Right cardiac atrium (tissue), 5 donors: ENCODE results near the gene RABL6. TPM values are rescaled to one million over a fixed set of nuclear protein-coding genes. Genes with fewer than 3 reads are reported as not detected.
"Not testable (repeated sequence)": the region's sequence is repeated elsewhere in the genome, so short reads cannot be mapped to it uniquely, and the experiment has no call there.

Experiments used
- ATAC-seq, 2 donors: fragments of 200-7000 bp; cut with Tn5 transposase; one replicate each; pipeline versions ENCODE4 v1.8.0 to v1.9.1; 2020; ENCODE audit warnings: moderate library complexity in 2 of 2, mild to moderate bottlenecking in 1 of 2
- DNase-seq, 3 donors: peaks; one replicate each; pipeline ENCODE4 v3.0.0-alpha.2; 2020
- H3K27ac ChIP-seq: one replicate; pipeline ENCODE4 v1.5.1; 2013; ENCODE audit warnings: mild to moderate bottlenecking, low read length, control low read depth, moderate library complexity
- H3K27me3 ChIP-seq: one replicate; pipeline ENCODE4 v1.6.1; 2013; ENCODE audit not compliant: control insufficient read depth, insufficient read depth
- H3K4me1 ChIP-seq: one replicate; pipeline ENCODE4 v1.6.1; 2013; ENCODE audit warnings: low read length; ENCODE audit not compliant: control insufficient read depth, insufficient read depth
- H3K4me3 ChIP-seq: one replicate; pipeline ENCODE4 v1.5.1; 2013; ENCODE audit warnings: low read length, control low read depth
- H3K9me3 ChIP-seq: one replicate; pipeline ENCODE4 v1.6.1; 2013; ENCODE audit warnings: low read length; ENCODE audit not compliant: control insufficient read depth
- WGBS: extraction: QIAGEN DNeasy Blood & Tissue Kit; methylation state at CpG from one replicate; pipeline ENCODE4 v1.1.7; 2013; 5-methylcytosine and 5-hydroxymethylcytosine counted together
- intact Hi-C, 4 donors: fragments of 100-400 bp; cut with DNase I; formaldehyde crosslinking; loops; one replicate each; pipeline versions ENCODE4 v1.11.0 to v1.14.0; 2022 to 2023
- polyA plus RNA-seq: library from polyadenylated mRNA; stranded (reverse); fragments of 200-250 nt; gene quantifications from one replicate; pipeline ENCODE4 v1.2.3, GENCODE V29; 2013
- total RNA-seq, 4 donors: library from RNA; stranded (reverse); fragmentation: NEBNext Ultra II Directional; extraction: Animal tissue kit (Norgen Biotek cat#: 25700); gene quantifications; one replicate each; pipeline ENCODE4 v1.2.1, GENCODE V29; 2021
- donor health status: healthy with polysubstance abuse.
- donor health status: DM: no; HTN: yes; CAD: no.
- donor health status: DM: no; HTN: no; CAD: no.
- donor health status: DM: no; HTN: yes; CAD: no; lungs with severe emphysema.
- donor health status: DM: yes; HTN: yes; CAD: no.

The RABL6 gene
- total and polyA plus RNA-seq, 5 donors = 67.3 to 87.2 (median 72.1) TPM

DNA sequence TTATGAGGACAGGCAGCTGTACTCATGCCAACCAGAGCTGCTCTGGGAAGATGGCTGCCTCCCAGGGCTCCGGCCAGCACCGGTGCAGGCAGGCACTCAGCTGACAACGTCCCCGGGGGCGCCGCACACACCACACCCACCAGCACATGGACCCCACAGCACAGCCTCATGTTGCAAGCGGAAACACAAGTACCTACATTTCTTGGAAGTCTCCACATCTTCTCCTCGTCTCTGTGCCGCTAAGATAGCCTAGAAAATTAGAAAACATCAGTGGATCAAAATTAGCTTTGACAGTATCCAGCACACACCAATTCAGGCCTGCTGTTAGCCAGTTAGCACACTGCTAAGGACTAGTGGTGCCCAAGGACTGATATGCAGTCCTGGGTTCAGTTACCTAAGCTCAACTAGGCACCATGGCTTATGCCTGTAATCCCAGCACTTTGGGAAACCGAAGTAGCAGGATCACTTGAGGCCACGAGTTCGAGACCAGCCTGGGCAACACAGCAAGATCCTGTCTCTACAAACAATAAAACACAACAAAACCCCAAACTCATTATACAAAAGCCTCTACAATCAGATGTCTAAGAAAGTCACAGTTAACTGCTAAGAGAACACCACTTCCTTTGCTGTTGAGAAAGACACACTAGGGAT, 56.0 kb downstream of the RABL6 start:
- ATAC-seq (no peak), DNase-seq (peak in 1 of 3 donors; percentile 53)
- intact Hi-C loops = no loop called here
- no peaks in the 10 kb centered on the region for H3K27me3 ChIP-seq
- H3K4me1 ChIP-seq = peaks cover 7% of the 10 kb centered on the region
- no peak overlapping the region for H3K4me3 ChIP-seq
- 89% methylated on average over 12 of the region's 12 CpGs for WGBS
- no peaks in the 10 kb centered on the region for H3K9me3 ChIP-seq
- H3K27ac ChIP-seq = no peak overlapping the region

DNA sequence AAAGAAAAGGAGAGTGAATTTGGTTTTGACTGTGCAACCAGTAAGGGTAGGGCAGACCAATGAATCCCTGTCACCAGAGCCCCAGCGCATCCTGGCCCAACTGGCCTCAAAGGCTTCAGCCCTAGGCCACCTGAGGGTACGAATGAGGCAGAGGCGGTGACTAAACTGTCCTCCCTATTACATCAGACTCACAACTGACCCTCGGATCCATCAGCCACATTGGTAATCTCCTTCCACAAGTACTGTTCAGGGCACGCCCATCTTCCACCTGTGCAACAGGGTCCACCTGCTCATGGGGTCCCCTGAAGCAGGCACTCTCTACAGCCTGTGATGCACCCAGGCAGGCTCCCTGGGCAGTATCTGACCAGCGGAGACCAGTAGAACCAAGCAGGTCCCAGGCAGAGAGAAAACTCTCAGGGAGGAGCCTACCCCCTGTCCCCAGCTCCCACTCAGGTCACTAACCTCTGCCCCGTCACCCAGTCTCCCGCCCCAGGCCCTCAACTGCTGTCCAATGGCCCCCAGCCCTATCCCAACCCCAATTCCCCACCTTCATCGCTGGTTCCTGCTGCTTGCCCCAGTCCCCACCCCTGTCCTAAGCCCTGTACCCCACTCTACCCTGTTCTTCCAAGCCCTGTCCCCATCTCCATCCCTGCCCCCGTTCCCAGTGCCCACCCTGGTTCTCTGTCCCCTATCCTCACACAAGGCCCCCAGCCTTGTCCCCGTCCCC, 57.5 kb downstream of the RABL6 start:
- H3K4me1 ChIP-seq = peaks cover 7% of the 10 kb centered on the region
- DNase-seq = no peak
- ATAC-seq = peak; percentile 1 to 2
- H3K4me3 ChIP-seq = peak overlapping the region; percentile 73
- no peaks in the 10 kb centered on the region for H3K27me3 ChIP-seq
- intact Hi-C loops = no loop called here
- no peak overlapping the region for H3K27ac ChIP-seq
- 60% methylated on average over 11 of the region's 11 CpGs for WGBS
- H3K9me3 ChIP-seq = no peaks in the 10 kb centered on the region

DNA sequence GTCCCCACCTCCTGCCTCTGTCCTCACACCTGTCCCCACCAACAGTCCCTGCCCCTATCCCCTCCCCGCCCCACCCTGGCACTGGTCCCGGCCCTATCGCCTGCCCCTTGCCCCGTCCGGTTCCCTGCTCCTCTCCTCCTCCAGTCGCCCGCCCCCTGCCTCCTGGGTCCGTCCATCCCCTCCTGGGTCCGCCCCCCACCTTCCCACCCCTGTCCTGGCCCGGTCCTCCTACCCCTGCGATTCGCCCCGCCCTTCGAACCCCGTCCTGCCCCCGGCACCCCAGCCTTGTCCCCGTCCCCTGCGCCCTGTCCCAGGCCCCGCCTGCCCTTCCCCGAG, 58.0 kb downstream of the RABL6 start:
- Histone ChIP-seq H3K27ac (peak overlapping the region; percentile 80), H3K4me3 (peak overlapping the region; percentile 73), H3K27me3 (no peaks in the 10 kb centered on the region), H3K4me1 (peaks cover 7% of the 10 kb centered on the region), H3K9me3 (no peaks in the 10 kb centered on the region)
- ATAC-seq (peak; percentile 9 to 50), DNase-seq (peak in 2 of 3 donors; percentile 50 to 81)
- intact Hi-C loops = no loop called here
- 3% methylated on average over 20 of the region's 20 CpGs for WGBS

GRCh38 chr9:136866898-136867421, 59.2 kb downstream of the RABL6 start:
- H3K4me1 ChIP-seq, H3K9me3 ChIP-seq, H3K27me3 ChIP-seq, intact Hi-C loops, H3K27ac ChIP-seq, ATAC-seq: not testable (repeated sequence)
- DNase-seq = peak in 1 of 3 donors; percentile 43
- WGBS = 84% methylated on average over 29 of the region's 29 CpGs
- peak overlapping the region; percentile 73 for H3K4me3 ChIP-seq

- 97% methylated on average over 18 of the region's 18 CpGs for whole genome bisulfite sequencing
- Histone ChIP-seq H3K27ac (no peak overlapping the region), H3K27me3 (no peaks in the 10 kb centered on the region), H3K4me1 (peaks cover 7% of the 10 kb centered on the region), H3K9me3 (no peaks in the 10 kb centered on the region), H3K4me3 (no peak overlapping the region)
- peak in 1 of 3 donors; percentile 15 for DNase-seq
- intact Hi-C loops = no loop called here
- no peak for ATAC-seq
These were observed 59.7 kb downstream of the RABL6 start for GRCh38 chr9:136867480-136867879.

- Histone ChIP-seq H3K4me1 (peaks cover 7% of the 10 kb centered on the region), H3K27me3 (no peaks in the 10 kb centered on the region), H3K27ac (no peak overlapping the region), H3K9me3 (no peaks in the 10 kb centered on the region), H3K4me3 (no peak overlapping the region)
- 98% methylated on average over 18 of the region's 18 CpGs for WGBS
- DNase-seq (peak in 1 of 3 donors; percentile 42), ATAC-seq (no peak)
- intact Hi-C loops = no loop called here
These were observed 60.2 kb downstream of the RABL6 start for GRCh38 chr9:136867917-136868316.

DNA sequence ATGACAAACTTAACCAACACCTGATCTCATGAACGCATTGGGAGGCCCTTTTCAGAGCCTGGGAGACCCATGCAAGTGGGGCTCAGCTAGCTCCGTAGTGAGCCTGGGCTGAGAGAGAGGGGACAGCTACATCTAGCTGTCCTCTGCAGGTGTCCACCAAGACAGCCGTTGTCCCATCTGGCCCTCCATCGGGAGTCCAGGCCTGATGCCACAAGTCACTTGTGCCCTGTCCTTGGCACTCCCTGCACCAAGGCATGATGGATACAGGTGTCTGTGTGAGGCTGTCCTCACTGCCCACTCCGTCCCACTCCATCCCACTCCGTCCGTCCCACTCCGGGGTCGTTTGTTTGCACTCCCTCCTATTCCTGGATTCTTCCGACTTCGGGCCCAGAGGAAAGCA, 60.9 kb downstream of the RABL6 start:
- Histone ChIP-seq H3K27me3 (no peaks in the 10 kb centered on the region), H3K9me3 (no peaks in the 10 kb centered on the region), H3K4me1 (peaks cover 7% of the 10 kb centered on the region), H3K4me3 (no peak overlapping the region), H3K27ac (no peak overlapping the region)
- WGBS = 93% methylated on average over 11 of the region's 11 CpGs
- ATAC-seq = no peak
- intact Hi-C loops = no loop called here
- DNase-seq = peak in 1 of 3 donors; percentile 37

DNA sequence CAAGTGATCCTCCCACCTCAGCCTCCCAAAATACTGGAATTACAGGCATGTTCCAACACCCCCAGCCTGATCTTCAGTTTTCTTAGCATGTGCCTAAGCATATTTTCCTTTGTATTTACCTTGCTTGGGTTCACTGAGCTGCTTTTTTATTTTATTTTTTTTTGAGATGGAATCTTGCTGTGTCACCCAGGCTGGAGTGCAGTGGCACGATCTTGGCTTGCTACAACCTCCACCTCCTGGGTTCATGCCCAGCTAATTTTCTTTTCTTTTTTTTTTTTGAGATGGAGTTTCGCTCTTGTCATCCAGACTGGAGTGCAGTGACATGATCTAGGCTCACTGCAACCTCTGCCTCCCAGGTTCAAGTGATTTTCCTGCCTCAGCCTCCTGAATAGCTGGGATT, 61.9 kb downstream of the RABL6 start:
- H3K4me1 ChIP-seq, H3K4me3 ChIP-seq, DNase-seq, intact Hi-C loops, H3K9me3 ChIP-seq, ATAC-seq, H3K27me3 ChIP-seq, H3K27ac ChIP-seq: not testable (repeated sequence)
- 94% methylated on average over 2 of the region's 2 CpGs for WGBS

DNA sequence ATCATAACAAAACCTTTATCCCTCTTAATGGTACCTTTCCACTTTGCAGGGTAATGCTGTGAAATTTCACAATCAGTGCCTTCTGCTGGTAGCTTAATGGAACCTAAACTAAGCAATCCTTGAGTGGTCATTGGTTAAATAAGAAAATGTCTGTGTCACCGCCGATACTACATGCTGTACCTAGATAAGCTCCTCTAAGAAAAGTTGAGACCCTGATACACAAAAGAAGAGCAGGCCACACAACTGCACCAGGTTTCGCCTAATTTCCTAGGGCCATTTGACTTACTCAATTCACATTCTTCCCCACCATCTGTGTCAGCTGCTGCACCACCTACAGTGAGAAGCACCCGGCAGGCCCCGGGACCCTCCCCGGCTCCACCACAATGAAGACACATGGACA, 67.4 kb downstream of the RABL6 start:
- DNase-seq (peak in 1 of 3 donors; percentile 17), ATAC-seq (no peak)
- WGBS = 95% methylated on average over 6 of the region's 6 CpGs
- Histone ChIP-seq H3K9me3 (no peaks in the 10 kb centered on the region), H3K4me3 (no peak overlapping the region), H3K27me3 (no peaks in the 10 kb centered on the region), H3K4me1 (no peaks in the 10 kb centered on the region), H3K27ac (no peak overlapping the region)
- intact Hi-C loops = no loop called here

DNA sequence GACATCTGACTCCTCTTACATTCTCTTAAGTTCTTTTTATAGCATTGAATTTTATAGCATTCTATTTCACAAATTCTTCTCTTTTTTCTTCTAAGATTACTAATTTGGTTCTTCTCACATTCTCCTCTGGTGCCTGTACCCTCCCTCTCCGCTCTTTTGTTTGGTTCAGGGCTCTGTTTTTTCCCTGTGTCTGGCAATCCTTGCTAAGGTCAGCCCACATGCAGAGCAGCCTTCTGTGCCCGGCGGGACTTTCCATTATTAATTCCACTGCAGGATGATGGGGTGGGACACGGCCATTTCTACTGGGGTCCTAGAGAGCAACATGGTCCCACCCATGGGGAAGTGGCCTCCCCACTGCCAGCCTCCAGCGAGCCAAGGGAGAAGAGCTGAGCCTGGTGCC, 68.7 kb downstream of the RABL6 start:
- 89% methylated on average over 5 of the region's 5 CpGs for WGBS
- ATAC-seq = no peak
- Histone ChIP-seq H3K4me1 (no peaks in the 10 kb centered on the region), H3K4me3 (no peak overlapping the region), H3K27ac (no peak overlapping the region), H3K9me3 (no peaks in the 10 kb centered on the region), H3K27me3 (no peaks in the 10 kb centered on the region)
- intact Hi-C loops = no loop called here
- peak in 1 of 3 donors; percentile 2 for DNase-seq

DNA sequence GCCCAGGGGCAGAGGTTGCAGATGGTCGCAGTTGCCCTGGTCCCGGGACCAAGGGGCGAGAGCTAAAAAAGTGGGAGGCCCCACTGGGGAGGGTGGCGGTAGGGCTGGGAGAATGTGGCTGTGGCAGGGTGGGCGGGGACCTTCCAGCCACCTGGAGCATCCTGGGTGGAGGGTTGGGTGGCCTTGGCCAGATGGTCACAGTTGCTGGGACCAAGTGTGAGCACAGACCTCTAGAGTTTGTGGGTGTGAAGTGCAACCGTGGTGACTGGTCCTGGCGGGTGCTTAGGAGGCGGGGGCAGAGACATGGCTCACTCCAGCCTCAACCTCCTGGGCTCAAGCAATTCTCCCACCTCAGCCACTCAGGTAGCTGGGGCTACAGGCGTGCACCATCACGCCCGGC, 72.9 kb downstream of the RABL6 start:
- Histone ChIP-seq H3K9me3 (no peaks in the 10 kb centered on the region), H3K27ac (no peak overlapping the region), H3K27me3 (no peaks in the 10 kb centered on the region), H3K4me1 (no peaks in the 10 kb centered on the region), H3K4me3 (no peak overlapping the region)
- DNase-seq = peak in 1 of 3 donors; percentile 3
- 83% methylated on average over 11 of the region's 11 CpGs for WGBS
- intact Hi-C loops = loop anchor here in 1 of 4 donors (5.0 kb wide), 1 partner anchor 62 kb away; the partner anchor contains the start of gene FBXW5
- ATAC-seq = peak in 1 of 2 donors; percentile 14
